ENCODE data around the gene AZU1. TPM values are rescaled to one million over a fixed set of nuclear protein-coding genes. Genes with fewer than 3 reads are reported as not detected.

The AZU1 gene
- total RNA-seq, 1 experiment from 2014 or later, result 5.8 TPM

DNA sequence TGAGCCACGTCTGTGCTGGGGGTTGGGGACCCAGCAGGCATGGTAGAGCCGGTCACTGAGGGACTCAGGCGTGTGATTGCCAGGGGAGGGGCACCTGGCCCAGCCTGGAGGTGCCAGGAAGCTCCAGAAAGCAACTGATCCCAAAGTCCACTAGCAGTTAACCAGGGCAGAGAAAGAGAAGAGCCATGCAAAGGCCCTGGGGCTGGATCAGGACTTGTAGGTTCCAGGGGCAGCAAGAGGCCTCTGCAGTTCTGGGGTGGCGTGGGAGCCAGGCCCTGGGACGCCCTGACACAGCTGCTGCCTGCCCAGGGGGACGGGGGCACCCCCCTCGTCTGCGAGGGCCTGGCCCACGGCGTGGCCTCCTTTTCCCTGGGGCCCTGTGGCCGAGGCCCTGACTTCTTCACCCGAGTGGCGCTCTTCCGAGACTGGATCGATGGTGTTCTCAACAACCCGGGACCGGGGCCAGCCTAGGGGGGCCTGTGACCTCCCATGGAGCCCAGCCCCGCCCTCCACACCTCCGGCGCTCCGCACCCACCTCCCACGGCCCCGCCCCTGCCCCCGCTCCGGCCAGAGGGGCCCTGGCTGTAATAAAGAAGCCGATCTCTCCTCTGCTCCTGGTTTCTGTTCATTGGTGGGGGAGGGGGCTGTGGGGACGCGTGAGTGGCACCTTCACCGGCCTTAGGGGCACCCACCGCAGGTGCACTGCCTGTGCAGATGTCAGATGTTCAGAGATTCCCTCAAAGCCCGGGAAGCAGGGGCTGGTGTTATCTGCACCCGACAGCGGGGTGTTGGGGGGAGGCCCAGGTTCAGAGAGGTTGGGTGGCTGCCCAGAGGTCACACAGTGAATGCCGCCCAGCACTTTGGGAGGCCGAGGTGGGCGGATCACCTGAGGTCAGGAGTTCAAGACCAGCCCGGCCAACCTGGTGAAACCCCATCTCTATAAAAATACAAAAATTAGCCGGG is 4.1 kb downstream of the AZU1 start:
- Histone ChIP-seq H3K4me1 (ENCODE audit: control insufficient read depth, insufficient read depth, low read length) (peaks cover 2% of the 10 kb centered on the region; the same call in 1 of the 2 replicates), H3K27ac (ENCODE audit: low read length) (no peak overlapping the region), H3K36me3 (ENCODE audit: control insufficient read depth, insufficient read depth, low read length) (no peaks in the 10 kb centered on the region), H3K27me3 (ENCODE audit: control insufficient read depth, insufficient read depth, low read length) (no peaks in the 10 kb centered on the region), H3K9me3 (ENCODE audit: control insufficient read depth, insufficient read depth, low read depth, low read length) (no peaks in the 10 kb centered on the region), H3K4me3 (ENCODE audit: low read depth in 2 of 2, low read length in 2 of 2) (no peak overlapping the region)
- in situ Hi-C loops (cut with HindIII; ENCODE audit: low pct_unique_long_range_greater_than_20kb, low sequenced_read_pairs) (no loop called here), intact Hi-C loops (cut with micrococcal nuclease; ENCODE audit: unreplicated experiment) (no loop called here)
- TF ChIP-seq TCF7L2 (IDR thresholded peaks at IDR 0.05; ENCODE audit: low read depth, low read length) (no peak), SIN3A (IDR thresholded peaks at IDR 0.05; ENCODE audit: borderline replicate concordance, insufficient read depth, low read depth, low read length) (no peak), POLR2AphosphoS5 (IDR thresholded peaks at IDR 0.05; ENCODE audit: low read depth, low read length) (no peak)
- TF ChIP-seq, protein P1, sequence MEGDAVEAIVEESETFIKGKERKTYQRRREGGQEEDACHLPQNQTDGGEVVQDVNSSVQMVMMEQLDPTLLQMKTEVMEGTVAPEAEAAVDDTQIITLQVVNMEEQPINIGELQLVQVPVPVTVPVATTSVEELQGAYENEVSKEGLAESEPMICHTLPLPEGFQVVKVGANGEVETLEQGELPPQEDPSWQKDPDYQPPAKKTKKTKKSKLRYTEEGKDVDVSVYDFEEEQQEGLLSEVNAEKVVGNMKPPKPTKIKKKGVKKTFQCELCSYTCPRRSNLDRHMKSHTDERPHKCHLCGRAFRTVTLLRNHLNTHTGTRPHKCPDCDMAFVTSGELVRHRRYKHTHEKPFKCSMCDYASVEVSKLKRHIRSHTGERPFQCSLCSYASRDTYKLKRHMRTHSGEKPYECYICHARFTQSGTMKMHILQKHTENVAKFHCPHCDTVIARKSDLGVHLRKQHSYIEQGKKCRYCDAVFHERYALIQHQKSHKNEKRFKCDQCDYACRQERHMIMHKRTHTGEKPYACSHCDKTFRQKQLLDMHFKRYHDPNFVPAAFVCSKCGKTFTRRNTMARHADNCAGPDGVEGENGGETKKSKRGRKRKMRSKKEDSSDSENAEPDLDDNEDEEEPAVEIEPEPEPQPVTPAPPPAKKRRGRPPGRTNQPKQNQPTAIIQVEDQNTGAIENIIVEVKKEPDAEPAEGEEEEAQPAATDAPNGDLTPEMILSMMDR (IDR thresholded peaks at IDR 0.05), result no peak
- TF ChIP-seq, protein P2, sequence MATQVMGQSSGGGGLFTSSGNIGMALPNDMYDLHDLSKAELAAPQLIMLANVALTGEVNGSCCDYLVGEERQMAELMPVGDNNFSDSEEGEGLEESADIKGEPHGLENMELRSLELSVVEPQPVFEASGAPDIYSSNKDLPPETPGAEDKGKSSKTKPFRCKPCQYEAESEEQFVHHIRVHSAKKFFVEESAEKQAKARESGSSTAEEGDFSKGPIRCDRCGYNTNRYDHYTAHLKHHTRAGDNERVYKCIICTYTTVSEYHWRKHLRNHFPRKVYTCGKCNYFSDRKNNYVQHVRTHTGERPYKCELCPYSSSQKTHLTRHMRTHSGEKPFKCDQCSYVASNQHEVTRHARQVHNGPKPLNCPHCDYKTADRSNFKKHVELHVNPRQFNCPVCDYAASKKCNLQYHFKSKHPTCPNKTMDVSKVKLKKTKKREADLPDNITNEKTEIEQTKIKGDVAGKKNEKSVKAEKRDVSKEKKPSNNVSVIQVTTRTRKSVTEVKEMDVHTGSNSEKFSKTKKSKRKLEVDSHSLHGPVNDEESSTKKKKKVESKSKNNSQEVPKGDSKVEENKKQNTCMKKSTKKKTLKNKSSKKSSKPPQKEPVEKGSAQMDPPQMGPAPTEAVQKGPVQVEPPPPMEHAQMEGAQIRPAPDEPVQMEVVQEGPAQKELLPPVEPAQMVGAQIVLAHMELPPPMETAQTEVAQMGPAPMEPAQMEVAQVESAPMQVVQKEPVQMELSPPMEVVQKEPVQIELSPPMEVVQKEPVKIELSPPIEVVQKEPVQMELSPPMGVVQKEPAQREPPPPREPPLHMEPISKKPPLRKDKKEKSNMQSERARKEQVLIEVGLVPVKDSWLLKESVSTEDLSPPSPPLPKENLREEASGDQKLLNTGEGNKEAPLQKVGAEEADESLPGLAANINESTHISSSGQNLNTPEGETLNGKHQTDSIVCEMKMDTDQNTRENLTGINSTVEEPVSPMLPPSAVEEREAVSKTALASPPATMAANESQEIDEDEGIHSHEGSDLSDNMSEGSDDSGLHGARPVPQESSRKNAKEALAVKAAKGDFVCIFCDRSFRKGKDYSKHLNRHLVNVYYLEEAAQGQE (IDR thresholded peaks at IDR 0.05; ENCODE audit: insufficient read depth in 1 of 2, low read depth in 2 of 2, low read length in 1 of 2), result no peak
- POLR2A ChIA-PET, result no interaction called here
- CTCF ChIA-PET, result interaction anchor here (0.7 kb wide), 1 partner anchor 19 kb away, joined by 5 read pairs; no protein-coding TSS in a partner anchor
- 0 out of 2 replicates have a peak, but pooled peaks have one; percentile 7 for ATAC-seq
- no peak for DNase-seq (ENCODE audit: low read depth, low spot score)
- no TSS peak for BruUV-seq (replicated peaks)

DNA sequence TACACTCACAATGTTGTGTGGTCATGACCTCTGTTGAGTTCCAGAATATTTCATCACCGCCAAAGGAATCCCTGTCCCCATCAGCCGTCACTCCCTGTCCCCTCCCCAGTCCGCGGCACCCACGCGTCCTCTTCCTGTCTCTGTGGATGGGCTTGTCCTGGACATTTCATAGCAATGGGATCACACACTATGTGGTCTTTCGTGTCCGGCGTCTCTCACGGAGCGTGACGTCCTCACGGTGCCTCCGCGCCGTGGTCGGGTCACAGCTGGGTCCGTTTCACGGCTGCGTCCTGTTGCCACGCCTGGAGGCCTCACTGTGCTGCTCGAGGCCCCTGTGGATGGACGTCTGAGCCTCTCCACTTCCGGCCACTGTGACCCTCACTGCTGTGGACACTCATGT is 6.6 kb downstream of the AZU1 start:
- intact Hi-C loops (cut with micrococcal nuclease; ENCODE audit: unreplicated experiment), result no loop called here
- CTCF ChIA-PET, result no interaction called here
- ATAC-seq, result no peak
- no TSS peak for BruUV-seq (replicated peaks)
- POLR2A ChIA-PET, result no interaction called here
- no peak overlapping the region for H3K27ac ChIP-seq (ENCODE audit: low read length)
- H3K27me3 ChIP-seq (ENCODE audit: control insufficient read depth, insufficient read depth, low read length), result no peaks in the 10 kb centered on the region
- no peak overlapping the region for H3K4me3 ChIP-seq (ENCODE audit: low read depth in 2 of 2, low read length in 2 of 2)
- no peaks in the 10 kb centered on the region for H3K9me3 ChIP-seq (ENCODE audit: control insufficient read depth, insufficient read depth, low read depth, low read length)
- in situ Hi-C loops (cut with HindIII; ENCODE audit: low pct_unique_long_range_greater_than_20kb, low sequenced_read_pairs), result no loop called here
- H3K4me1 ChIP-seq (ENCODE audit: control insufficient read depth, insufficient read depth, low read length), result no peaks in the 10 kb centered on the region
- H3K36me3 ChIP-seq (ENCODE audit: control insufficient read depth, insufficient read depth, low read length), result no peaks in the 10 kb centered on the region
- TF ChIP-seq, protein P1 (IDR thresholded peaks at IDR 0.05), result no peak
- TF ChIP-seq, protein P2 (IDR thresholded peaks at IDR 0.05; ENCODE audit: insufficient read depth in 1 of 2, low read depth in 2 of 2, low read length in 1 of 2), result no peak
- no peak for TF ChIP-seq SIN3A (IDR thresholded peaks at IDR 0.05; ENCODE audit: borderline replicate concordance, insufficient read depth, low read depth, low read length)
- TF ChIP-seq TCF7L2 (IDR thresholded peaks at IDR 0.05; ENCODE audit: low read depth, low read length), result no peak
- no peak for TF ChIP-seq POLR2AphosphoS5 (IDR thresholded peaks at IDR 0.05; ENCODE audit: low read depth, low read length)
- DNase-seq (ENCODE audit: low read depth, low spot score), result no peak
